Activated CD8-positive, alpha-beta memory T cell treated with anti-CD3 and anti-CD28 coated beads for 48 hours (primary cell): ENCODE results near the gene VPS35L.

Experiments used
- DNase-seq, 3 experiments: peaks; one replicate each; pipeline ENCODE4 v3.0.0-alpha.2; 2020; ENCODE audit warnings: low read depth in 2 of 3, low spot score in 2 of 3

Gene VPS35L, protein sequence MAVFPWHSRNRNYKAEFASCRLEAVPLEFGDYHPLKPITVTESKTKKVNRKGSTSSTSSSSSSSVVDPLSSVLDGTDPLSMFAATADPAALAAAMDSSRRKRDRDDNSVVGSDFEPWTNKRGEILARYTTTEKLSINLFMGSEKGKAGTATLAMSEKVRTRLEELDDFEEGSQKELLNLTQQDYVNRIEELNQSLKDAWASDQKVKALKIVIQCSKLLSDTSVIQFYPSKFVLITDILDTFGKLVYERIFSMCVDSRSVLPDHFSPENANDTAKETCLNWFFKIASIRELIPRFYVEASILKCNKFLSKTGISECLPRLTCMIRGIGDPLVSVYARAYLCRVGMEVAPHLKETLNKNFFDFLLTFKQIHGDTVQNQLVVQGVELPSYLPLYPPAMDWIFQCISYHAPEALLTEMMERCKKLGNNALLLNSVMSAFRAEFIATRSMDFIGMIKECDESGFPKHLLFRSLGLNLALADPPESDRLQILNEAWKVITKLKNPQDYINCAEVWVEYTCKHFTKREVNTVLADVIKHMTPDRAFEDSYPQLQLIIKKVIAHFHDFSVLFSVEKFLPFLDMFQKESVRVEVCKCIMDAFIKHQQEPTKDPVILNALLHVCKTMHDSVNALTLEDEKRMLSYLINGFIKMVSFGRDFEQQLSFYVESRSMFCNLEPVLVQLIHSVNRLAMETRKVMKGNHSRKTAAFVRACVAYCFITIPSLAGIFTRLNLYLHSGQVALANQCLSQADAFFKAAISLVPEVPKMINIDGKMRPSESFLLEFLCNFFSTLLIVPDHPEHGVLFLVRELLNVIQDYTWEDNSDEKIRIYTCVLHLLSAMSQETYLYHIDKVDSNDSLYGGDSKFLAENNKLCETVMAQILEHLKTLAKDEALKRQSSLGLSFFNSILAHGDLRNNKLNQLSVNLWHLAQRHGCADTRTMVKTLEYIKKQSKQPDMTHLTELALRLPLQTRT

GRCh38 chr16:19555186-19555937 lies at the start of gene VPS35L:
TSS of gene VPS35L (plus strand) at chr16:19555703. CDS start at chr16:19555730, 27 bp downstream.
- peak; percentile 81 to 93 (median 83) for DNase-seq

DNA sequence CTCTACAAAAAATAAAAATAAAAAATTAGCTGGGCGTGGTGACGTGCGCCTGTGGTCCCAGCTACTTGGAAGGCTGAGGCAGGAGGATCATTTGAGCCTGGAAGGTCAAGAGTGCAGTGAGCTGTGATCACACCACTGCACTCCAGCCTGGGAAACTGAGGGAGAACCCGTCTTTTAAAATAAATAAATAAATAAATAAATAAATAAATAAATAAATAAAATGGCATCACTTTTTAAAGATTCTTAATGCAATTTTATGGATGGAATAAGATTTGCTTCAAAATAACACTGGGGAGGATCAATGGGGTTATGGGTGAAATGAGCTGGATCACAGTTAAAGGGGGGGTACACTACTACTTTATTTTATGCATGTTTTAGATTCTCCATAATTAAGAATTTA lies 48.5 kb upstream of the VPS35L start:
- DNase-seq: no peak

DNA sequence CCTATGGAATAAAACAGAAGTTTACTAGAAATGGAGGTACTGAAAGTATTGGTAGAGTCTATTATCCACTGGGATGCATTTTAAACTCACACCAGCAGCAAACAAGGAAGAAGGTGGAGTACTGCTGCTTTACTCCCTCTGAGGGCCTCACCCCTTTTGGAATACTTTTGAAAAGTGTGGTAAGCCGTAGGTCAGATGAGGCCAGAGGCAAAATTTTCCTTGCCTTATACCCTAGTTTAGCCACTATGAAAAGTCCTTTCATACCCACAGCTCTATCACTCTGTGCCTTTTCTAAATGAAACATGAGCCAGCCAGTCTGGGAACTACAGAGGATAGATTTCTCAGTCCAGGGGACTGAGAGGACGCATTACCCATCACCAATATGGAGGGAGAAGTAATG lies 47.6 kb upstream of the VPS35L start:
- DNase-seq: no peak

DNA sequence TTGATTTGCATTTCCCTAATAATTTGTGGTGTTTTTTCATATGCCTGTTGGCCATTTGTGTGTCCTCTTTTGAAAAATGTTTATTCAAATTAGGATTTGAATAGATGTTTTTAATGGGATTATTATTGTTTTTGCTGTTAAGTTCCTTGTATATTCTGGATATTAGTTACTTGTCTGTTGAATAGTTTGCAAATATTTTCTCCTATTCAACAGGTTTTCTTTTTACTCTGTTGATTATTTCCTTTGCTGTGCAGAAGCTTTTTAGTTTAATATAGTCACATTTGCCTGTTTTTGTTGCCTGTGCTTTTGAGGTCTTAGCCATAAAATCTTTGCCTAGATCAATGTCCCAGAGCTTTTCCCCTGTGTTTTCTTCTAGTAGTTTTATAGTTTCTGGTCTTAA lies 43.2 kb upstream of the VPS35L start:
- DNase-seq: no peak

DNA sequence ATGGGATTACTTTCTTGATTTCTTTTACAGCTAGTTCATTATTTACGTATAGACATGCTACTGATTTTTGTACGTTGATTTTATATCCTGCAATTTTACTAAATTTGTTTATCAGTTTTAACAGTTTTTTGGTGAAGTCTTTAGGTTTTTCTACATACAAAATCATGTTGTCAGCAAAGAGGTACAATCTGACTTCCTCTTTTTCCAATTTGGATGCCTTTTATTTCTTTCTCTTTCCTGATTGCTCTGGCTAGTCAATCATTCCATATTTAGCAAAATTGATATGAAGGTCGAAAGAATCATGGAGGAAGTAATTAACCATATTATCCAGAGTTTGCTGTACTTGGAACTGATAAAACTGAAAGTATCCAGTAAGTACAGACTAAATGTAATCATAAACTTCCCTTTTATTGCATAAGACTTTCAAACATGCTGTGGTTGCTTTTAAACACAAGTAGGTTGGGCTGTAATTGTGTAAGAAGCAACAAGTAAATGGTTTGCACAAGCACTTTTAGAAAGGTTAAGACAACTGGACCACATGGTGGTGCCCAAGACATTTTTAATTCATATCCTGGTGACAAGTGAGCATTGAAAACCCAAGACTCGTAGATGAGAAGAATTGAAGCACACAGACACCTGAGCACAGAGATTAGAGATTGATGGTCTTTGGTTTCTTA lies 42.0 kb upstream of the VPS35L start:
- no peak for DNase-seq

GRCh38 chr16:19515757-19516156 lies 39.7 kb upstream of the VPS35L start:
- no peak for DNase-seq

GRCh38 chr16:19517424-19518089 lies 37.9 kb upstream of the VPS35L start:
- no peak for DNase-seq

GRCh38 chr16:19518388-19518787 lies 37.1 kb upstream of the VPS35L start:
- DNase-seq: no peak

GRCh38 chr16:19520861-19521331 lies 34.6 kb upstream of the VPS35L start:
- DNase-seq: no peak

GRCh38 chr16:19521471-19522396 lies 33.8 kb upstream of the VPS35L start, which contains the start of gene GDE1:
TSS of gene GDE1 (minus strand) at chr16:19522098. CDS start at chr16:19521964, 134 bp downstream.
- DNase-seq: peak; percentile 72 to 86 (median 82)

DNA sequence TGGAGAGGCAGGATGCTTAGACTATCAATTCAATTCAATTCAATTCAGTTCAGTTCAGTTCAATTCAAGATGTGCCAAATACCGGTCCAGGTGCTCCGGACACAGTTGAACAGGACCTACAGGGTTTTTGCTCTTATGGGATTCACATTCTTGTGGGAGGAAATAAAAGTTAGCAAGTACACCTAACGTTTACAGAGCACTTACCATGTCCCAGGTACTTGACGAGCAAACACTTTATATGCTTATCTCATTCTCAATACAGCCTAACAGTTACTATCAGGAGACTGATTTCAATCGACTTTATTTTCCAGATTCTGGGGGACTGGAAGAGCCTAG lies 33.1 kb upstream of the VPS35L start:
- no peak for DNase-seq

- no peak for DNase-seq
These were observed 32.7 kb upstream of the VPS35L start for GRCh38 chr16:19522760-19523159.

- no peak for DNase-seq
These were observed 32.3 kb upstream of the VPS35L start for GRCh38 chr16:19523184-19523558.

DNA sequence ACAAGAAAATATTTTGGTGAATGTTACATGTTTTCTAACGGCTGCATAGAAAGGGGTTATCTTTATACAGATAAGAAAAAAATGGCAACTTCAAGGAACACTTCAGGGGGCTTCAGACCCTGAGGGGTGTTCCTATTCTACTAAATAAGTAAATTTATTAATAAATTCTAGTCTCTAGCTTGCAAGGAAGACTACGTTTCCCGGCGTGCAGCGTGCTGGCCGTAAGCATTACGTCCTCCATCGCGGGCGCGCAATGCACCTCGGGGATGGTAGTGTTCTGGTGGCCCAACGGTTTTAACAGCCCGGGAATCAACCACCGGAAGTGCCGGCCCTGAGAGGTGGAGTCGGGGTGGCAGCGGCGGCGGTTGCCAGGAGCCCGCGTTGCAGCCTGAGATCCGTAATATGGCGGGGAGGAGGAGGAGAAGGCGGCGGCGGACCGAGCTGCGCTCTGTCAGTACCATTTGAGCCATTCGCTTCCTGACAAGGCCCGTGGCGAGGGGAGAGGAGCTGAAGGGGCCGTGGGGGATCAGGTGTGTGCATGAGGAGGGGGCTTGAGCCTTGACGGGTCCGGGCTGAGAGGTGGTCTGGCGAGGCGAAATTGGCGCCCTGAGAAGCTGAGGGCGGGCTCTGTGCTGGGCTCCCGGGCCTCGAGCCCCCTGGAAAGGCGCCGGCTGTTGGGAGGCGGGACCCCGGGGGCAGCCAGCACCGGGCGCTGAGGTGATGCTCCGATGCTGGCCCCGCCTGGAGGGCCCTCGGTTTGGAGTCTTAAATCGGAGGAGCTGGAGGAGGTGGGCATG lies 31.7 kb upstream of the VPS35L start, which contains the start of gene CCP110:
CCP110 (plus strand) TSS at position 384 of the 797 bp plus-strand sequence. CDS start 3,940 bp downstream, outside the sequence.
- DNase-seq: peak; percentile 69 to 87 (median 83)

DNA sequence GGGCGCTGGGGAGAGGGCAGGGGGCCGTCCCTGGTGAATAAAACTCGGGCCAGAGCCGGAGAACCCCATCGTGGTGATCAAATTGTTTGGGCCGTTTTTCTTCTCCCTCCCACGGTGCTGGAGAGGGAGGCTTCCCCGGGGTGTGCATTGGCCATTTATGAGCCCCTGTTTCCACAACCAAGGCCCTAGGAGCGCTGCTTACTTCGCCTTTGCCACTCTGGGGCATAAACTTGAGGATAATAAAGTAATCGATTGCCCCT lies 31.2 kb upstream of the VPS35L start:
- no peak for DNase-seq

- no peak for DNase-seq
These were observed 30.7 kb upstream of the VPS35L start for GRCh38 chr16:19524616-19525384.

- DNase-seq: no peak
These were observed 30.1 kb upstream of the VPS35L start for GRCh38 chr16:19525385-19525723.

DNA sequence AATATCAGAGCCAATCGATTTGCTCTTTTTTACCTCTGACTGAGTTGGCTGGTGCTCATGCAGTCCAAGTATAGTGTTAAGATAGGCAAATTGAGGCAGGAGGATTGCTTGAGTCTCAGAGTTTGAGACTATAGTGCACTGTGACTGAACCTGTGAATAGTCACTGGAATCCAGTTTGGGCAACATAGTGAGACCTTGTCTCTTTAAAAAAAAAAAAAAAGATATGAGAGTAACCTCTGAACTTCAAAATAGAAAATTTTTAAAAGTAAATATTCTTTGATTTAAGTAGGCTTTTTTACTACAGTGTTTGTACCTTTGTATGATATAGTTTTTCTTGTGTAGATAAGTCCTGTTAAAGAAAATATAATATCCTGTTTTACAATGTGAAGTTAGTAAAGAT lies 28.3 kb upstream of the VPS35L start:
- no peak for DNase-seq
